Stimulated activated CD8-positive, alpha-beta memory T cell treated with anti-CD3 and anti-CD28 coated beads, Interleukin-12 subunit alpha, Interleukin-12 subunit beta, amount 100 ng/mL, for 4 hours (primary cell): ENCODE results near the gene AKIP1.

Experiments used
- DNase-seq: peaks from one replicate; pipeline ENCODE4 v3.0.0-alpha.2; 2020; ENCODE audit warnings: low read depth

AKIP1 gene

GRCh38 chr11:8961401-8961800, 50.4 kb downstream of the AKIP1 start:
- no peak for DNase-seq

GRCh38 chr11:8962841-8963240, 51.9 kb downstream of the AKIP1 start:
- DNase-seq = no peak

- DNase-seq = peak; percentile 69
Observed at GRCh38 chr11:8963569-8964323, 52.8 kb downstream of the AKIP1 start.

- peak; percentile 68 for DNase-seq
Observed at GRCh38 chr11:8964324-8965320, 53.6 kb downstream of the AKIP1 start, which contains the start of gene TMEM9B. Gene TMEM9B (minus strand): TSS chr11:8964442. CDS start chr11:8964313, 129 bp downstream.

GRCh38 chr11:8967184-8967583, 56.2 kb downstream of the AKIP1 start:
- DNase-seq = no peak
